HL-60 (cell line): ENCODE results near the gene MAGI2.

Experiments used
- CTCF ChIP-seq: IDR thresholded peaks from one replicate; pipeline ENCODE4 v1.5.1; 2011; ENCODE audit warnings: low read length, control low read depth, inconsistent platforms; ENCODE audit not compliant: insufficient read depth
- POLR2AphosphoS5 ChIP-seq: IDR thresholded peaks from 2 replicates; pipeline ENCODE4 v1.6.1; 2012; ENCODE audit warnings: low read depth

GRCh38 chr7:79211724-79212123 is 241.7 kb downstream of the MAGI2 start:
- TF ChIP-seq POLR2AphosphoS5 (no peak), CTCF (no peak)
